Gastrocnemius medialis (tissue), 4 donors: ENCODE measurements around the gene ALX4. TPM values are rescaled to one million over a fixed set of nuclear protein-coding genes. Genes with fewer than 3 reads are reported as not detected.
A peak's percentile ranks its signal among the peaks of the same experiment; 100 is the strongest.

Source experiments
- ATAC-seq, 2 donors: fragments of 150-250 bp; one replicate each; pipeline ENCODE4 v1.9.1; 2016
- DNase-seq, 2 donors: peaks; one replicate each; pipeline ENCODE4 v3.0.0-alpha.2; 2019
- H3K27ac ChIP-seq, 4 donors: fragments of 200-600 bp; sonication (generic); 1 replicate in 1 of 4; 2 replicates in 3 of 4; pipeline ENCODE4 v1.5.1; 2016 to 2018; ENCODE audit warnings: mild to moderate bottlenecking in 2 of 4, moderate library complexity in 1 of 4
- H3K27me3 ChIP-seq, 3 donors: fragments of 200-600 bp; sonication (generic) in 2 of 3; 1 replicate in 1 of 3; 2 replicates in 2 of 3; pipeline versions ENCODE4 v1.5.1 to v1.6.0; 2016 to 2019; ENCODE audit warnings: mild to moderate bottlenecking in 1 of 3, moderate library complexity in 1 of 3
- H3K36me3 ChIP-seq, 2 donors: fragments of 200-600 bp; sonication (generic) in 1 of 2; one replicate each; pipeline ENCODE4 v1.5.1; 2017 to 2018
- H3K4me1 ChIP-seq, 2 donors: fragments of 200-600 bp; sonication (generic) in 1 of 2; one replicate each; pipeline ENCODE4 v1.5.1; 2016 to 2017; ENCODE audit warnings: mild to moderate bottlenecking in 2 of 2
- H3K4me3 ChIP-seq, 4 donors: fragments of 200-600 bp; sonication (generic) in 3 of 4; 1 replicate in 1 of 4; 2 replicates in 3 of 4; pipeline ENCODE4 v1.5.1; 2016 to 2019; ENCODE audit warnings: mild to moderate bottlenecking in 2 of 4
- H3K9me3 ChIP-seq, 3 donors: fragments of 200-600 bp; sonication (generic) in 2 of 3; 1 replicate in 1 of 3; 2 replicates in 2 of 3; pipeline ENCODE4 v1.5.1; 2016 to 2019
- POLR2A ChIP-seq, 2 donors: fragments of 450-650 bp; IDR thresholded peaks; one replicate each; pipeline ENCODE4 v1.6.1; 2017; ENCODE audit warnings: antibody characterized with exemption in 2 of 2, mild to moderate bottlenecking in 2 of 2, moderate library complexity in 2 of 2
- in situ Hi-C, 4 donors: fragments of 200-750 bp; cut with MboI; loops; one replicate each; pipeline versions ENCODE4 v1.15.0 to v1.8.0; 2017; ENCODE audit warnings: low sequenced_read_pairs in 4 of 4
- intact Hi-C: fragments of 100-400 bp; cut with DNase I; formaldehyde crosslinking; loops from one replicate; pipeline ENCODE4 v1.15.1; 2023; ENCODE audit warnings: low total_unique reads
- total RNA-seq, 4 donors: library from RNA; depleted of rRNA; stranded (reverse); fragments of >200 nt; gene quantifications; one replicate each; pipeline versions ENCODE4 v1.1.0 to v1.2.3, GENCODE V29; 2016
- TF ChIP-seq, protein P1 (sequence below), 5 experiments: fragments of 450-650 bp in 3 of 5; fragments of 200-600 bp in 2 of 5; sonication (generic) in 2 of 5; IDR thresholded peaks in 4 of 5; conservative IDR thresholded peaks in 1 of 5; 1 replicate in 4 of 5; 2 replicates in 1 of 5; pipeline ENCODE4 v1.5.1; 2016 to 2019; ENCODE audit warnings: antibody characterized with exemption in 5 of 5, mild to moderate bottlenecking in 3 of 5, moderate library complexity in 3 of 5

ALX4 gene
- total RNA-seq, 4 donors from 2014 or later: 0.07 to 0.12 TPM; not detected in 2

- H3K36me3 ChIP-seq: no peaks in the 10 kb centered on the region
- ATAC-seq: no peak
- H3K9me3 ChIP-seq: no peaks in the 10 kb centered on the region
- no peak overlapping the region for H3K4me3 ChIP-seq
- no peak for DNase-seq
- TF ChIP-seq POLR2A (IDR thresholded peaks at IDR 0.05): no peak
- TF ChIP-seq, protein P1, sequence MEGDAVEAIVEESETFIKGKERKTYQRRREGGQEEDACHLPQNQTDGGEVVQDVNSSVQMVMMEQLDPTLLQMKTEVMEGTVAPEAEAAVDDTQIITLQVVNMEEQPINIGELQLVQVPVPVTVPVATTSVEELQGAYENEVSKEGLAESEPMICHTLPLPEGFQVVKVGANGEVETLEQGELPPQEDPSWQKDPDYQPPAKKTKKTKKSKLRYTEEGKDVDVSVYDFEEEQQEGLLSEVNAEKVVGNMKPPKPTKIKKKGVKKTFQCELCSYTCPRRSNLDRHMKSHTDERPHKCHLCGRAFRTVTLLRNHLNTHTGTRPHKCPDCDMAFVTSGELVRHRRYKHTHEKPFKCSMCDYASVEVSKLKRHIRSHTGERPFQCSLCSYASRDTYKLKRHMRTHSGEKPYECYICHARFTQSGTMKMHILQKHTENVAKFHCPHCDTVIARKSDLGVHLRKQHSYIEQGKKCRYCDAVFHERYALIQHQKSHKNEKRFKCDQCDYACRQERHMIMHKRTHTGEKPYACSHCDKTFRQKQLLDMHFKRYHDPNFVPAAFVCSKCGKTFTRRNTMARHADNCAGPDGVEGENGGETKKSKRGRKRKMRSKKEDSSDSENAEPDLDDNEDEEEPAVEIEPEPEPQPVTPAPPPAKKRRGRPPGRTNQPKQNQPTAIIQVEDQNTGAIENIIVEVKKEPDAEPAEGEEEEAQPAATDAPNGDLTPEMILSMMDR (IDR thresholded peaks at IDR 0.05 in 4 of 5, conservative IDR thresholded peaks at IDR 0.05 in 1 of 5): no peak
- in situ Hi-C loops (no loop called here), intact Hi-C loops (loop anchor here (5.0 kb wide), 1 partner anchor 132 kb away; no protein-coding TSS in a partner anchor)
- H3K27me3 ChIP-seq: no peaks in the 10 kb centered on the region
- no peak overlapping the region for H3K27ac ChIP-seq
- H3K4me1 ChIP-seq: peaks cover 65 to 67% of the 10 kb centered on the region in 2 donors
Measured at GRCh38 chr11:44244639-44245310, 65.2 kb downstream of the ALX4 start.

DNA sequence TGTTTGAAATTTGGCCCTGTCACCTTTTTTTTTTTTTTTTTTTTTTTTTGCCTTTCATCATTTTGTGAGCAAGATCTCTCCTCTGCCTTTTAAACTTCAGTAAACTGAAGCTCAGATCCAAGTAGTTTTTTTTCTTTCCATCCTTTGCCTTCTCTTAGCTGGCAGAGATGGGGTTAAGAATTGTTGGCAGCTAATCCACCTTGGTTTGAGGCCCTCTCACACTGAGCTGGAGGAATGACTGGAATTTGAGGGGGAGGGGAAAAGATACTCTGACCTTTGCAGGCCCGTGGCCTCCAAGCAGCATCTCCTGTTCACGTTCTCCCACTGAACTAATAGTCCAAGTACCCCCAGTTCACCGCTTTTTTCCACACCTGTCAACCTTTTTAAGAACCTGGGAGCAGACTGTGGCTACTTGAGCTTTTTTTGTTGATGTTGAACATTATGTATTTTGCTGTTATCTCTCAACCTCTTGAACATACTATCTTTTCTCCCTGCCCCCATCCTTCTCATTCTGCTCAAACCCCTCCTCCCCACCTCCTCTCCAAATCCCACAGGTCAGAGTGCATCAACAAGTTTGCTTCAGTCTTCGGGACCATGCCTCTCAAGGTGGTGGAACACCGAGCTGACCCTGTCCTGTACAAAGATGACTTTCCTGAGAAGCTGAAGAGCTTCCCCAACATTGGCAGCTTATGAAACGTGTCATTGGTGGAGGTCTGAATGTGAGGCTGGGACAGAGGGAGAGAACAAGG is 66.2 kb downstream of the ALX4 start:
- Histone ChIP-seq H3K9me3 (no peaks in the 10 kb centered on the region), H3K4me3 (no peak overlapping the region), H3K27me3 (no peaks in the 10 kb centered on the region), H3K36me3 (no peaks in the 10 kb centered on the region), H3K4me1 (peaks cover 65 to 67% of the 10 kb centered on the region in 2 donors), H3K27ac (no peak overlapping the region)
- in situ Hi-C loops: no loop called here
- ATAC-seq (no peak), DNase-seq (no peak)
- intact Hi-C loops: loop anchor here (2.0 to 5.0 kb wide), 2 partner anchors 41 to 131 kb away; no protein-coding TSS in a partner anchor
- TF ChIP-seq POLR2A (IDR thresholded peaks at IDR 0.05): no peak
- TF ChIP-seq, protein P1 (IDR thresholded peaks at IDR 0.05 in 4 of 5, conservative IDR thresholded peaks at IDR 0.05 in 1 of 5): no peak

DNA sequence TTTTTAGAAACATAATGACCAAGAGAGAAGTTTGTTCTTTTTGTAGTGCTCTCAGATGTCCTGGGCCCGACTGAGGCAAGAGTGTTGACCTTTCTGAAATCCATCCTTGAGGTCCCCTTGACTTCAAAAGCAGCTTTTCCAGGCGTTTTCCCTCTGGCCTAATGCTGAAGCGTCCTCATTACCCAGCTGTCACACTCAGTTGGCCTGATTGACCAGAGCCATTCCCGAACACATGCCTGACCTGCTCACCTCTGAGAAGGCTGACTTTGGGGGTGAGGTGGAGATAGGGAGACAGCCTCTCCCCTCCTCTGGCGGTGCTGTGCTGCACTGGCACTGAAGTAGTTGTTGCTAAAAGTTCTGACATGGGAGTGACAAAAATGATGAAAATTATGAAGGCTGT is 66.9 kb downstream of the ALX4 start:
- H3K9me3 ChIP-seq: no peaks in the 10 kb centered on the region
- in situ Hi-C loops: no loop called here
- H3K27me3 ChIP-seq: no peaks in the 10 kb centered on the region
- TF ChIP-seq, protein P1 (IDR thresholded peaks at IDR 0.05 in 4 of 5, conservative IDR thresholded peaks at IDR 0.05 in 1 of 5): no peak
- TF ChIP-seq POLR2A (IDR thresholded peaks at IDR 0.05): no peak
- H3K36me3 ChIP-seq: no peaks in the 10 kb centered on the region
- H3K27ac ChIP-seq: peak overlapping the region in 1 of 4 donors; percentile 14
- intact Hi-C loops: loop anchor here (2.0 to 5.0 kb wide), 2 partner anchors 40 to 131 kb away; no protein-coding TSS in a partner anchor
- no peak for ATAC-seq
- H3K4me1 ChIP-seq: peaks cover 60 to 61% of the 10 kb centered on the region in 2 donors
- no peak for DNase-seq
- no peak overlapping the region for H3K4me3 ChIP-seq

GRCh38 chr11:44241851-44242250 is 68.1 kb downstream of the ALX4 start:
- DNase-seq (peak; percentile 87 to 95), ATAC-seq (peak; percentile 99 to 100)
- Histone ChIP-seq H3K27ac (peak overlapping the region; percentile 62 to 87 (median 74)), H3K4me1 (peaks cover 48 to 50% of the 10 kb centered on the region in 2 donors), H3K36me3 (no peaks in the 10 kb centered on the region), H3K4me3 (no peak overlapping the region), H3K9me3 (no peaks in the 10 kb centered on the region), H3K27me3 (no peaks in the 10 kb centered on the region)
- intact Hi-C loops: loop anchor here (2.0 to 5.0 kb wide), 2 partner anchors 39 to 130 kb away; no protein-coding TSS in a partner anchor
- TF ChIP-seq POLR2A (IDR thresholded peaks at IDR 0.05): no peak
- TF ChIP-seq, protein P1 (IDR thresholded peaks at IDR 0.05 in 4 of 5, conservative IDR thresholded peaks at IDR 0.05 in 1 of 5): no peak
- in situ Hi-C loops: no loop called here
